AG04450 (cell line): ENCODE results near the gene SGMS1. TPM values are rescaled to one million over a fixed set of nuclear protein-coding genes. Genes with fewer than 3 reads are reported as not detected.

Experiments
- CTCF ChIA-PET: fragments of 300-600, 350-600 bp; formaldehyde crosslinking; extraction: SDS; loops from one replicate; lab custom pipeline; 2022; ENCODE audit warnings: antibody characterized with exemption, inconsistent platforms; lab: Charles Lee
- POLR2A ChIA-PET: fragments of 350-600 bp; formaldehyde crosslinking; extraction: SDS; loops from one replicate; lab custom pipeline; 2021; ENCODE audit warnings: antibody characterized with exemption, inconsistent platforms; lab: Yijun Ruan, JAX
- DNase-seq: peaks from one replicate; pipeline ENCODE4 v3.0.0-alpha.2; 2011; ENCODE audit warnings: low read depth, low spot score
- H3K27ac ChIP-seq: one replicate; pipeline ENCODE4 v1.5.1; 2012; ENCODE audit warnings: low read depth, low read length, control low read depth
- H3K27me3 ChIP-seq: one replicate; pipeline ENCODE4 v1.6.0; 2012; ENCODE audit warnings: low read length; ENCODE audit not compliant: control insufficient read depth, insufficient read depth
- H3K4me3 ChIP-seq: 2 replicates; pipeline ENCODE4 v1.5.1; 2011; ENCODE audit warnings: mild to moderate bottlenecking, low read depth, low read length, control low read depth
- H3K9me3 ChIP-seq: 2 replicates; pipeline ENCODE4 v1.5.1; 2012; ENCODE audit warnings: low read length; ENCODE audit not compliant: control insufficient read depth, insufficient read depth
- CTCF ChIP-seq: IDR thresholded peaks from 2 replicates; pipeline ENCODE4 v1.5.1; 2011; ENCODE audit warnings: low read depth, low read length, control low read depth, inconsistent platforms
- polyA plus RNA-seq: library from polyadenylated mRNA; depleted of rRNA; stranded (reverse); fragments of >200 nt; gene quantifications from 2 replicates; pipeline ENCODE4 v1.2.3, GENCODE V29; 2011

The SGMS1 gene
- polyA plus RNA-seq, 1 experiment, result 17.7 TPM

GRCh38 chr10:50345545-50345944 lies 278.2 kb downstream of the SGMS1 start:
- CTCF ChIA-PET, result interaction anchor here (1.1 kb wide), 1 partner anchor 22 kb away, joined by 3 read pairs; no protein-coding TSS in a partner anchor
- Histone ChIP-seq H3K4me3 (no peak overlapping the region), H3K27ac (no peak overlapping the region), H3K27me3 (no peaks in the 10 kb centered on the region), H3K9me3 (peaks cover 3% of the 10 kb centered on the region; the same call in 1 of the 2 replicates)
- DNase-seq, result no peak
- POLR2A ChIA-PET, result no interaction called here
- no peak for TF ChIP-seq CTCF

GRCh38 chr10:50343702-50344331 lies 279.9 kb downstream of the SGMS1 start:
- no peaks in the 10 kb centered on the region for H3K27me3 ChIP-seq
- DNase-seq, result no peak
- H3K27ac ChIP-seq, result no peak overlapping the region
- H3K9me3 ChIP-seq, result no peaks in the 10 kb centered on the region
- no peak overlapping the region for H3K4me3 ChIP-seq
- ChIA-PET POLR2A (no interaction called here), CTCF (interaction anchor here (1.0 kb wide), 1 partner anchor 23 kb away, joined by 3 read pairs; no protein-coding TSS in a partner anchor)
- no peak for TF ChIP-seq CTCF

GRCh38 chr10:50341987-50342386 lies 281.8 kb downstream of the SGMS1 start:
- ChIA-PET CTCF (interaction anchor here (0.8 kb wide), 1 partner anchor 11 kb away, joined by 3 read pairs; no protein-coding TSS in a partner anchor), POLR2A (no interaction called here)
- H3K27ac ChIP-seq, result no peak overlapping the region
- no peak overlapping the region for H3K4me3 ChIP-seq
- H3K27me3 ChIP-seq, result no peaks in the 10 kb centered on the region
- no peak for DNase-seq
- no peaks in the 10 kb centered on the region for H3K9me3 ChIP-seq
- no peak for TF ChIP-seq CTCF

- CTCF ChIA-PET, result interaction anchor here (1.4 kb wide), 1 partner anchor 32 kb away, joined by 5 read pairs; no protein-coding TSS in a partner anchor
- no peaks in the 10 kb centered on the region for H3K27me3 ChIP-seq
Observed at GRCh38 chr10:50336140-50336539, 287.6 kb downstream of the SGMS1 start.

More at GRCh38 chr10:50336140-50336539, 287.6 kb downstream of the SGMS1 start:
- POLR2A ChIA-PET, result no interaction called here
- Histone ChIP-seq H3K9me3 (no peaks in the 10 kb centered on the region), H3K27ac (no peak overlapping the region), H3K4me3 (no peak overlapping the region)
- TF ChIP-seq CTCF, result no peak
- DNase-seq, result no peak
